ENCODE data around the gene ISX. TPM values are rescaled to one million over a fixed set of nuclear protein-coding genes. Genes with fewer than 3 reads are reported as not detected.

The ISX gene
- total RNA-seq, result under 1 TPM in 1 of 4 donors, not detected in 3; 0.34 TPM

GRCh38 chr22:35065796-35066218, at the start of gene ISX:
TSS of gene ISX (plus strand) at chr22:35066158. CDS start at chr22:35067088, 930 bp downstream.
- Histone ChIP-seq H3K9me3 (no peaks in the 10 kb centered on the region), H3K27me3 (no peaks in the 10 kb centered on the region), H3K4me3 (no peak within 1 kb of the TSS), H3K36me3 (no peaks in the 10 kb centered on the region), H3K27ac (no peak within 1 kb of the TSS), H3K4me1 (no peaks in the 10 kb centered on the region)
- DNase-seq, result no peak
- no peak for TF ChIP-seq CTCF (IDR thresholded peaks at IDR 0.05 in 4 of 5, conservative IDR thresholded peaks at IDR 0.05 in 1 of 5)
- TF ChIP-seq POLR2A (IDR thresholded peaks at IDR 0.05), result no peak
- intact Hi-C loops (cut with DNase I; ENCODE audit: low total_unique reads), result no loop called here
- in situ Hi-C loops (cut with MboI; ENCODE audit: low sequenced_read_pairs in 4 of 4), result no loop called here
- no peak for ATAC-seq

- no peak overlapping the region for H3K4me3 ChIP-seq
Observed at GRCh38 chr22:35016909-35017308, 49.0 kb upstream of the ISX start.

GRCh38 chr22:35018995-35019394, 47.0 kb upstream of the ISX start:
- TF ChIP-seq CTCF (IDR thresholded peaks at IDR 0.05 in 4 of 5, conservative IDR thresholded peaks at IDR 0.05 in 1 of 5) (no peak), POLR2A (IDR thresholded peaks at IDR 0.05) (no peak)
- H3K27me3 ChIP-seq, result peaks cover 0 to 3% (median 0%) of the 10 kb centered on the region in 3 donors
- no peaks in the 10 kb centered on the region for H3K36me3 ChIP-seq
- intact Hi-C loops (cut with DNase I; ENCODE audit: low total_unique reads) (no loop called here), in situ Hi-C loops (cut with MboI; ENCODE audit: low sequenced_read_pairs in 4 of 4) (no loop called here)
- H3K4me3 ChIP-seq, result no peak overlapping the region
- ATAC-seq (no peak), DNase-seq (no peak)
- no peaks in the 10 kb centered on the region for H3K4me1 ChIP-seq
- H3K27ac ChIP-seq, result no peak overlapping the region
- H3K9me3 ChIP-seq, result no peaks in the 10 kb centered on the region

More at GRCh38 chr22:35016909-35017308, 49.0 kb upstream of the ISX start:
- Histone ChIP-seq H3K36me3 (no peaks in the 10 kb centered on the region), H3K9me3 (no peaks in the 10 kb centered on the region), H3K4me1 (no peaks in the 10 kb centered on the region), H3K27me3 (peaks cover 0 to 3% (median 0%) of the 10 kb centered on the region in 3 donors), H3K27ac (no peak overlapping the region)
- ATAC-seq, result no peak
- in situ Hi-C loops (cut with MboI; ENCODE audit: low sequenced_read_pairs in 4 of 4) (no loop called here), intact Hi-C loops (cut with DNase I; ENCODE audit: low total_unique reads) (no loop called here)
- DNase-seq, result no peak
- TF ChIP-seq CTCF (IDR thresholded peaks at IDR 0.05 in 4 of 5, conservative IDR thresholded peaks at IDR 0.05 in 1 of 5) (no peak), POLR2A (IDR thresholded peaks at IDR 0.05) (no peak)

DNA sequence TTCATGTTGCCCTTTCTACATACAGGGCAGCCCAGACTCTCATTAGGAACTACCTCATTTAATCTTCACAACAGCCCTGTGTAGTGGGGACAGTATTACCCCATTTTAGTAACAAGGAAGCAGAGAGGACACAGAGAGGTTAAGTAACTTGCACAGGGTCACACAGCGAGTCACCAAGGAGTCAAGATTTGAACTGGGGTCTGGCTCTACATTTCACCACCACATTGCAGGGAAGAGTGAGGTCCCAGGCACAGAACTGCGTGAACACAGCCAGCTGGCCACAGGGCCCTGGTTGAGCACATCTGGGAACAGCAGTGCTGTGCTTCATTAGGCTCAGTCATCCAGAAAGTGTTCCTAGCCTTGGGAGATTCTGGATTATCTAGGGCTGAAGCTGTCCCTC, 45.4 kb upstream of the ISX start:
- Histone ChIP-seq H3K27ac (no peak overlapping the region), H3K9me3 (no peaks in the 10 kb centered on the region), H3K36me3 (no peaks in the 10 kb centered on the region), H3K4me3 (no peak overlapping the region), H3K27me3 (peaks cover 0 to 3% (median 0%) of the 10 kb centered on the region in 3 donors), H3K4me1 (no peaks in the 10 kb centered on the region)
- DNase-seq, result no peak
- intact Hi-C loops (cut with DNase I; ENCODE audit: low total_unique reads) (no loop called here), in situ Hi-C loops (cut with MboI; ENCODE audit: low sequenced_read_pairs in 4 of 4) (no loop called here)
- TF ChIP-seq CTCF (IDR thresholded peaks at IDR 0.05 in 4 of 5, conservative IDR thresholded peaks at IDR 0.05 in 1 of 5) (no peak), POLR2A (IDR thresholded peaks at IDR 0.05) (no peak)
- ATAC-seq, result no peak

DNA sequence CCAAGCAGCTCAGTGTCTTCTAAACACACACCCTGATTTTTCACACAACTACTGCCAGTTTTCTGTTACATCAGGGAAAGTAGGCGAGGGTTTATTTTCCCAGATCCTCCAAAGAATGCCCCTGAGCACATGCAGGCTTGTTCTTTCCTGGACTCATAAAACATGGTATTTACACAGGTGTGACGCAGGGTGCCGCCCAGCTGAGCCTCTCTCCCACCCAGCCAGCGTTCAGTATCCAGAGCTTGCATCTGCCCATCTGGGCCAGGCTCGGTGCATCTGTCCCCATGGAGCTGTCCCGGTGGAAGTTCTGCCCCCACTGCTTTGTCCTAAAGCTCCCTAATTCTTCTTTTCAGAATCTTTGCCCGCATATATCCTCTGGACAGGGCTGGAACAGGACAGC, 44.8 kb upstream of the ISX start:
- H3K27me3 ChIP-seq, result peaks cover 0 to 3% (median 0%) of the 10 kb centered on the region in 3 donors
- no peak overlapping the region for H3K27ac ChIP-seq
- ATAC-seq (no peak), DNase-seq (no peak)
- TF ChIP-seq POLR2A (IDR thresholded peaks at IDR 0.05) (no peak), CTCF (IDR thresholded peaks at IDR 0.05 in 4 of 5, conservative IDR thresholded peaks at IDR 0.05 in 1 of 5) (no peak)
- in situ Hi-C loops (cut with MboI; ENCODE audit: low sequenced_read_pairs in 4 of 4) (no loop called here), intact Hi-C loops (cut with DNase I; ENCODE audit: low total_unique reads) (no loop called here)
- no peaks in the 10 kb centered on the region for H3K9me3 ChIP-seq
- H3K4me3 ChIP-seq, result no peak overlapping the region
- H3K36me3 ChIP-seq, result no peaks in the 10 kb centered on the region
- H3K4me1 ChIP-seq, result no peaks in the 10 kb centered on the region

Data from gastrocnemius medialis (tissue), 4 donors.